Uterus (tissue), 2 donors: ENCODE measurements around the gene ADCY9.

Source experiments
- POLR2A ChIP-seq, 2 donors: fragments of 450-650 bp; IDR thresholded peaks; one replicate each; pipeline ENCODE4 v1.6.1; 2016; ENCODE audit warnings: antibody characterized with exemption in 2 of 2, mild to moderate bottlenecking in 1 of 2, moderate library complexity in 1 of 2
- TF ChIP-seq, protein P1 (sequence below), 4 experiments: fragments of 200-600 bp in 2 of 4; fragments of 450-650 bp in 2 of 4; sonication (generic) in 2 of 4; IDR thresholded peaks; one replicate each; pipeline ENCODE4 v1.5.1; 2016 to 2019; ENCODE audit warnings: antibody characterized with exemption in 4 of 4, mild to moderate bottlenecking in 2 of 4, moderate library complexity in 1 of 4

DNA sequence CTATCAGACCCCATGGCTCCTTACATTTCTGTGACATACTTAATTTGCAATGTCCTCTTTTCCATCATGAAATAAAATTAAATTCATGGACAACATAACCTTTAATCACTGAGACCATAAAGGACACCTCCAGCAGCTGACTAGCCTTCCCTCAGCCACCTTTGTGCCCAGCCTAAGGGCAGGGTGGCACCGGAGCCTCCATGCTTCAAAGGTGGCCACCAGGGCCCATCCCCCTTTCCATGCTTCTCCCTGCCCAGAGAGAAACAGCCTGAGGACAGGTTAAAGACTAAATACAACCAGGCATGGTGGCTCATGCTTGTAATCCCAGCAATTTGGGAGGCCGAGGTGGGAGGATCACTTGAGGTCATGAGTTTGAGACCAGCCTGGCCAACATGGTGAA is 94.3 kb downstream of the ADCY9 start:
- TF ChIP-seq, protein P1, sequence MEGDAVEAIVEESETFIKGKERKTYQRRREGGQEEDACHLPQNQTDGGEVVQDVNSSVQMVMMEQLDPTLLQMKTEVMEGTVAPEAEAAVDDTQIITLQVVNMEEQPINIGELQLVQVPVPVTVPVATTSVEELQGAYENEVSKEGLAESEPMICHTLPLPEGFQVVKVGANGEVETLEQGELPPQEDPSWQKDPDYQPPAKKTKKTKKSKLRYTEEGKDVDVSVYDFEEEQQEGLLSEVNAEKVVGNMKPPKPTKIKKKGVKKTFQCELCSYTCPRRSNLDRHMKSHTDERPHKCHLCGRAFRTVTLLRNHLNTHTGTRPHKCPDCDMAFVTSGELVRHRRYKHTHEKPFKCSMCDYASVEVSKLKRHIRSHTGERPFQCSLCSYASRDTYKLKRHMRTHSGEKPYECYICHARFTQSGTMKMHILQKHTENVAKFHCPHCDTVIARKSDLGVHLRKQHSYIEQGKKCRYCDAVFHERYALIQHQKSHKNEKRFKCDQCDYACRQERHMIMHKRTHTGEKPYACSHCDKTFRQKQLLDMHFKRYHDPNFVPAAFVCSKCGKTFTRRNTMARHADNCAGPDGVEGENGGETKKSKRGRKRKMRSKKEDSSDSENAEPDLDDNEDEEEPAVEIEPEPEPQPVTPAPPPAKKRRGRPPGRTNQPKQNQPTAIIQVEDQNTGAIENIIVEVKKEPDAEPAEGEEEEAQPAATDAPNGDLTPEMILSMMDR (IDR thresholded peaks at IDR 0.05) = no peak
- no peak for TF ChIP-seq POLR2A (IDR thresholded peaks at IDR 0.05)
